WTC11 (cell line): ENCODE data around the gene STIM2. TPM values are rescaled to one million over a fixed set of nuclear protein-coding genes. Genes with fewer than 3 reads are reported as not detected.

Experiments
- ATAC-seq: fragments of 200-7000 bp; cut with Tn5 transposase; 2 replicates; pipeline ENCODE4 v1.10.0; 2021; ENCODE audit warnings: mild to moderate bottlenecking, moderate library complexity
- CTCF ChIA-PET: fragments of 300-600 bp; sonication (Branson Sonifier 250); formaldehyde crosslinking; loops from one replicate; lab custom pipeline; 2021; ENCODE audit warnings: antibody characterized with exemption; lab: Charles Lee
- POLR2A ChIA-PET: fragments of 350-600 bp; sonication (Branson Sonifier 250); formaldehyde crosslinking; loops from one replicate; lab custom pipeline; 2021; ENCODE audit warnings: antibody characterized with exemption; lab: Charles Lee
- DNase-seq: peaks from one replicate; pipeline ENCODE4 v3.0.0; 2021; ENCODE audit warnings: low spot score
- H3K27ac Mint-ChIP-seq: 2 replicates; pipeline ENCODE4 v1.8.0; 2021; ENCODE audit warnings: mixed read lengths
- H3K27me3 Mint-ChIP-seq: 2 replicates; pipeline ENCODE4 v1.8.0; 2021; ENCODE audit warnings: low read depth, mild to moderate bottlenecking, moderate library complexity, mixed read lengths
- H3K36me3 Mint-ChIP-seq: 2 replicates; pipeline ENCODE4 v1.8.0; 2021; ENCODE audit warnings: mixed read lengths
- H3K4me1 Mint-ChIP-seq: 2 replicates; pipeline ENCODE4 v1.8.0; 2022; ENCODE audit warnings: mixed read lengths
- H3K4me3 Mint-ChIP-seq: 2 replicates; pipeline ENCODE4 v1.8.0; 2021; ENCODE audit warnings: mild to moderate bottlenecking, moderate library complexity, mixed read lengths
- H3K9me3 Mint-ChIP-seq: 2 replicates; pipeline ENCODE4 v1.8.0; 2021; ENCODE audit warnings: mixed read lengths
- ARID4B ChIP-seq: sonication (generic); formaldehyde crosslinking; IDR thresholded peaks from 2 replicates; pipeline ENCODE4 v1.8.0; 2023; ENCODE audit warnings: missing genetic modification reagents, mild to moderate bottlenecking, borderline replicate concordance
- E2F4 ChIP-seq: sonication (generic); formaldehyde crosslinking; IDR thresholded peaks from 2 replicates; pipeline ENCODE4 v1.8.1; 2022; ENCODE audit warnings: low read depth, mild to moderate bottlenecking, moderate library complexity, missing genetic modification reagents, borderline replicate concordance
- ESRRA ChIP-seq: sonication (generic); formaldehyde crosslinking; IDR thresholded peaks from 2 replicates; pipeline ENCODE4 v1.8.1; 2022; ENCODE audit warnings: mild to moderate bottlenecking, missing genetic modification reagents, borderline replicate concordance
- FOXP4 ChIP-seq: sonication (generic); formaldehyde crosslinking; IDR thresholded peaks from 2 replicates; pipeline ENCODE4 v1.8.0; 2022; ENCODE audit warnings: mild to moderate bottlenecking, missing genetic modification reagents
- GRHL2 ChIP-seq: fragments of 250-450 bp; sonication (Bioruptor Pico); IDR thresholded peaks from 2 replicates; pipeline ENCODE4 v1.8.0; 2022; ENCODE audit warnings: mild to moderate bottlenecking, moderate library complexity; ENCODE audit not compliant: insufficient replicate concordance, severe bottlenecking
- GTF2I ChIP-seq: fragments of 250-450 bp; sonication (Bioruptor Pico); conservative IDR thresholded peaks from 2 replicates; pipeline ENCODE4 v1.4.0; 2021; ENCODE audit warnings: mild to moderate bottlenecking
- HMGXB4 ChIP-seq: sonication (generic); formaldehyde crosslinking; IDR thresholded peaks from 2 replicates; pipeline ENCODE4 v1.8.1; 2023; ENCODE audit warnings: mild to moderate bottlenecking, moderate library complexity, missing genetic modification reagents
- MYBL2 ChIP-seq: sonication (generic); formaldehyde crosslinking; IDR thresholded peaks from 2 replicates; pipeline ENCODE4 v1.8.1; 2023; ENCODE audit warnings: mild to moderate bottlenecking, moderate library complexity, missing genetic modification reagents
- NFATC4 ChIP-seq: fragments of 250-450 bp; sonication (Bioruptor Pico); IDR thresholded peaks from 2 replicates; pipeline ENCODE4 v1.9.0; 2021; ENCODE audit warnings: mild to moderate bottlenecking
- NR1H2 ChIP-seq: sonication (generic); formaldehyde crosslinking; IDR thresholded peaks from 2 replicates; pipeline ENCODE4 v1.9.0; 2021; ENCODE audit warnings: mild to moderate bottlenecking, moderate library complexity, missing genetic modification reagents
- NR2C2 ChIP-seq: sonication (generic); formaldehyde crosslinking; IDR thresholded peaks from 2 replicates; pipeline ENCODE4 v1.8.0; 2022; ENCODE audit warnings: mild to moderate bottlenecking, missing genetic modification reagents
- PRRX2 ChIP-seq: fragments of 250-450 bp; sonication (Bioruptor Pico); IDR thresholded peaks from 2 replicates; pipeline ENCODE4 v1.8.0; 2021; ENCODE audit warnings: mild to moderate bottlenecking
- RORB ChIP-seq: fragments of 250-450 bp; sonication (Bioruptor Pico); IDR thresholded peaks from 2 replicates; pipeline ENCODE4 v1.9.0; 2021; ENCODE audit warnings: mild to moderate bottlenecking
- SMAD3 ChIP-seq: sonication (generic); formaldehyde crosslinking; IDR thresholded peaks from 2 replicates; pipeline ENCODE4 v1.8.0; 2022; ENCODE audit warnings: missing genetic modification reagents, mild to moderate bottlenecking, borderline replicate concordance
- SOX15 ChIP-seq: fragments of 250-450 bp; sonication (Bioruptor Pico); IDR thresholded peaks from 2 replicates; pipeline ENCODE4 v1.9.0; 2021; ENCODE audit warnings: mild to moderate bottlenecking
- TP53 ChIP-seq: sonication (generic); formaldehyde crosslinking; IDR thresholded peaks from 2 replicates; pipeline ENCODE4 v1.8.1; 2023; ENCODE audit warnings: mild to moderate bottlenecking, missing genetic modification reagents
- ZBTB21 ChIP-seq: sonication (generic); formaldehyde crosslinking; IDR thresholded peaks from 2 replicates; pipeline ENCODE4 v1.8.1; 2023; ENCODE audit warnings: mild to moderate bottlenecking, missing genetic modification reagents, borderline replicate concordance
- ZNF219 ChIP-seq: sonication (generic); formaldehyde crosslinking; IDR thresholded peaks from 2 replicates; pipeline ENCODE4 v1.8.0; 2023; ENCODE audit warnings: missing genetic modification reagents, mild to moderate bottlenecking, borderline replicate concordance
- ZNF232 ChIP-seq: sonication (generic); formaldehyde crosslinking; IDR thresholded peaks from 2 replicates; pipeline ENCODE4 v1.8.0; 2022; ENCODE audit warnings: mild to moderate bottlenecking, missing genetic modification reagents
- ZNF317 ChIP-seq: sonication (generic); formaldehyde crosslinking; IDR thresholded peaks from 2 replicates; pipeline ENCODE4 v1.8.1; 2023; ENCODE audit warnings: low read depth, mild to moderate bottlenecking, moderate library complexity, missing genetic modification reagents, borderline replicate concordance
- ZNF396 ChIP-seq: fragments of 250-450 bp; sonication (Bioruptor Pico); IDR thresholded peaks from 2 replicates; pipeline ENCODE4 v1.8.0; 2021; ENCODE audit warnings: mild to moderate bottlenecking, moderate library complexity, borderline replicate concordance
- ZNF512 ChIP-seq: sonication (generic); formaldehyde crosslinking; IDR thresholded peaks from 2 replicates; pipeline ENCODE4 v1.8.1; 2022; ENCODE audit warnings: missing genetic modification reagents, borderline replicate concordance
- total RNA-seq: library from RNA; stranded (reverse); gene quantifications from 3 replicates; pipeline ENCODE4 v1.2.3, GENCODE V29; 2021

Gene STIM2
- total RNA-seq, 1 experiment from 2014 or later: 22.4 TPM

GRCh38 chr4:26907731-26908599, 47.3 kb downstream of the STIM2 start:
- CTCF ChIA-PET: interaction anchor here (0.8 kb wide), 1 partner anchor 93 kb away, joined by 3 read pairs; no protein-coding TSS in a partner anchor
- no peak overlapping the region for H3K4me3 Mint-ChIP-seq
- peaks cover 19% of the 10 kb centered on the region for H3K27me3 Mint-ChIP-seq
- H3K27ac Mint-ChIP-seq: no peak overlapping the region
- H3K4me1 Mint-ChIP-seq: peaks cover 66% of the 10 kb centered on the region
- DNase-seq (no peak), ATAC-seq (no peak)
- POLR2A ChIA-PET: no interaction called here
- no peaks in the 10 kb centered on the region for H3K9me3 Mint-ChIP-seq
- no peaks in the 10 kb centered on the region for H3K36me3 Mint-ChIP-seq
- TF ChIP-seq GRHL2 (no peak), ZBTB21 (CRISPR knock-in tag) (no peak), ZNF219 (CRISPR knock-in tag) (no peak), PRRX2 (CRISPR knock-in tag) (no peak), NFATC4 (no peak), E2F4 (no peak), RORB (no peak), ZNF396 (CRISPR knock-in tag) (no peak), ZNF512 (no peak), HMGXB4 (no peak), NR2C2 (CRISPR knock-in tag) (no peak), ZNF232 (CRISPR knock-in tag) (no peak), MYBL2 (CRISPR knock-in tag) (no peak), SMAD3 (CRISPR knock-in tag) (no peak), ESRRA (CRISPR knock-in tag) (no peak), TP53 (no peak)

GRCh38 chr4:26909369-26909768, 48.7 kb downstream of the STIM2 start:
- ChIA-PET POLR2A (no interaction called here), CTCF (no interaction called here)
- DNase-seq (no peak), ATAC-seq (no peak)
- H3K27me3 Mint-ChIP-seq: peaks cover 19% of the 10 kb centered on the region
- no peaks in the 10 kb centered on the region for H3K36me3 Mint-ChIP-seq
- no peak overlapping the region for H3K4me3 Mint-ChIP-seq
- no peaks in the 10 kb centered on the region for H3K9me3 Mint-ChIP-seq
- peaks cover 57% of the 10 kb centered on the region for H3K4me1 Mint-ChIP-seq
- H3K27ac Mint-ChIP-seq: no peak overlapping the region
- TF ChIP-seq ARID4B (CRISPR knock-in tag): no peak
- no peak for TF ChIP-seq NR1H2
- no peak for TF ChIP-seq SOX15 (CRISPR knock-in tag)
- no peak for TF ChIP-seq E2F4
- TF ChIP-seq TP53: no peak
- no peak for TF ChIP-seq GTF2I (CRISPR knock-in tag)
- TF ChIP-seq ZNF317 (CRISPR knock-in tag): no peak
- no peak for TF ChIP-seq FOXP4
- no peak for TF ChIP-seq GRHL2
